H1 (cell line): Measurements from ENCODE around the gene TMEM125. TPM values are rescaled to one million over a fixed set of nuclear protein-coding genes. Genes with fewer than 3 reads are reported as not detected.

Experiments
- ATF3 ChIP-seq: IDR thresholded peaks from 2 replicates; pipeline ENCODE4 v1.6.1; 2011; ENCODE audit warnings: low read depth, mild to moderate bottlenecking, low read length; ENCODE audit not compliant: insufficient read depth
- CBX5 ChIP-seq: fragments of 300-800, 300-1000 bp; sonication (generic); IDR thresholded peaks from 2 replicates; pipeline ENCODE4 v1.7.1; 2016; ENCODE audit warnings: antibody characterized with exemption, low read length, low read depth
- FOSL1 ChIP-seq: IDR thresholded peaks from 2 replicates; pipeline ENCODE4 v1.6.1; 2011; ENCODE audit warnings: mild to moderate bottlenecking, low read depth, low read length, moderate library complexity; ENCODE audit not compliant: insufficient read depth
- HDAC2 ChIP-seq, 2 experiments: fragments of 300-600 bp in 1 of 2; sonication (generic) in 1 of 2; IDR thresholded peaks; 2 replicates each; pipeline ENCODE4 v1.6.1; 2011 to 2012; ENCODE audit warnings: low read depth in 2 of 2, low read length in 2 of 2, mild to moderate bottlenecking in 2 of 2, moderate library complexity in 2 of 2, borderline replicate concordance in 1 of 2, inconsistent platforms in 1 of 2
- RBBP5 ChIP-seq: IDR thresholded peaks from 2 replicates; pipeline ENCODE4 v1.7.1; 2012; ENCODE audit warnings: low read depth, mild to moderate bottlenecking, inconsistent platforms, low read length, moderate library complexity, borderline replicate concordance
- RFX5 ChIP-seq: IDR thresholded peaks from 2 replicates; pipeline ENCODE4 v1.6.1; 2011; ENCODE audit warnings: low read depth, low read length, improper control_type of control experiment, borderline replicate concordance
- SP4 ChIP-seq: IDR thresholded peaks from 2 replicates; pipeline ENCODE4 v1.6.1; 2012; ENCODE audit warnings: low read length, inconsistent platforms
- polyA plus RNA-seq, 7 experiments: library from polyadenylated mRNA; depleted of rRNA in 3 of 7; stranded (reverse) in 5 of 7; unstranded in 2 of 7; fragments of >200 nt in 5 of 7; fragments of 200-250 nt in 2 of 7; gene quantifications; 1 replicate in 5 of 7; 2 replicates in 1 of 7; 4 replicates in 1 of 7; pipeline versions ENCODE4 v1.2.1 to v1.2.3, GENCODE V29; 2011 to 2013; ENCODE audit warnings: missing spikeins in 2 of 7, mixed read lengths in 2 of 7
- total RNA-seq: library from RNA; stranded (reverse); fragmentation: NEBNext Ultra II Directional; extraction: Animal tissue kit (Norgen Biotek cat#: 25700); gene quantifications from 2 replicates; pipeline ENCODE4 v1.2.1, GENCODE V29; 2021
- TF ChIP-seq, protein P1 (sequence below): fragments of 300-600 bp; sonication (generic); IDR thresholded peaks from 2 replicates; pipeline ENCODE4 v1.7.1; 2012; ENCODE audit warnings: low read length, moderate library complexity, mild to moderate bottlenecking, inconsistent platforms; ENCODE audit not compliant: insufficient replicate concordance

Gene TMEM125
- total and polyA plus RNA-seq, 2 of the 8 experiments (the other 6 are each of a cell fraction or from before 2014, with no cell fraction given) = 26.5 to 46.7 TPM

DNA sequence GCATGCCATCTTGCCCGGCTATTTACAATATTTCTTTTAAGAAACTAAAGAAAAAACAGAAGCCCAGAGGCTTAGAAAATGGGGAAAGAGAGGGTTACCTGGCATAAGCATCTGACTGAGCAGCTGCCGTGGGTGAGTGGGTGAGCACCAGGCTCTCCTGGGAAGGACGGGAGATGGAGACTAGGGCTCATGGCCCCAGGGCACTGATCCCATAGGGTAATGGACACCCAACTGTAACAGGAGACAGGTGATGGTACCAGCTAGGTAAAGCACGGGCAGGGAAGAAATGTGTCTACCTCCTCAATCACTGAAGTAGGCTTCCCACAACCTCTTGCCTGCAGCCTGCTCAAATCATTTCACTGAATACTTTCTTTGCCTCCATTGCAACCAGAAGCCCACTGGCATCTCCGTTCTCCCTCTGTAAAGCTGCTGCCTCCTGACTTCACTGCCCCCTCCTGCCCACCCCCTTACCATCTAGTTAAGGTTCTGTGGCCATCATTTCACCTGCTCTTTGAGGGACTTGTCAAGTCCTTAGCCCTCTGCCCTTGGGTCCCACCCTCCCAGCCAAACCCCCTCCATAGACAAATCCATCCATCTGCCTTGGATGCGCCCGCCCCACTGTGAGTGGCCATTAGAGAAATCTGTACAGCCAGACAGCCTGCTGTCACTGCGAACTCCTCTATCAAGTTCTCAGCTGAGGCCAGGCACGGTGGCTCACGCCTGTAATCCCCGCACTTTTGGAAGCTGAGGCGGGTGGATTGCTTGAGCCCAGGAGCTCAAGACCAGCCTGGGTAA lies 6.2 kb downstream of the TMEM125 start (continued):
- TF ChIP-seq, protein P1, sequence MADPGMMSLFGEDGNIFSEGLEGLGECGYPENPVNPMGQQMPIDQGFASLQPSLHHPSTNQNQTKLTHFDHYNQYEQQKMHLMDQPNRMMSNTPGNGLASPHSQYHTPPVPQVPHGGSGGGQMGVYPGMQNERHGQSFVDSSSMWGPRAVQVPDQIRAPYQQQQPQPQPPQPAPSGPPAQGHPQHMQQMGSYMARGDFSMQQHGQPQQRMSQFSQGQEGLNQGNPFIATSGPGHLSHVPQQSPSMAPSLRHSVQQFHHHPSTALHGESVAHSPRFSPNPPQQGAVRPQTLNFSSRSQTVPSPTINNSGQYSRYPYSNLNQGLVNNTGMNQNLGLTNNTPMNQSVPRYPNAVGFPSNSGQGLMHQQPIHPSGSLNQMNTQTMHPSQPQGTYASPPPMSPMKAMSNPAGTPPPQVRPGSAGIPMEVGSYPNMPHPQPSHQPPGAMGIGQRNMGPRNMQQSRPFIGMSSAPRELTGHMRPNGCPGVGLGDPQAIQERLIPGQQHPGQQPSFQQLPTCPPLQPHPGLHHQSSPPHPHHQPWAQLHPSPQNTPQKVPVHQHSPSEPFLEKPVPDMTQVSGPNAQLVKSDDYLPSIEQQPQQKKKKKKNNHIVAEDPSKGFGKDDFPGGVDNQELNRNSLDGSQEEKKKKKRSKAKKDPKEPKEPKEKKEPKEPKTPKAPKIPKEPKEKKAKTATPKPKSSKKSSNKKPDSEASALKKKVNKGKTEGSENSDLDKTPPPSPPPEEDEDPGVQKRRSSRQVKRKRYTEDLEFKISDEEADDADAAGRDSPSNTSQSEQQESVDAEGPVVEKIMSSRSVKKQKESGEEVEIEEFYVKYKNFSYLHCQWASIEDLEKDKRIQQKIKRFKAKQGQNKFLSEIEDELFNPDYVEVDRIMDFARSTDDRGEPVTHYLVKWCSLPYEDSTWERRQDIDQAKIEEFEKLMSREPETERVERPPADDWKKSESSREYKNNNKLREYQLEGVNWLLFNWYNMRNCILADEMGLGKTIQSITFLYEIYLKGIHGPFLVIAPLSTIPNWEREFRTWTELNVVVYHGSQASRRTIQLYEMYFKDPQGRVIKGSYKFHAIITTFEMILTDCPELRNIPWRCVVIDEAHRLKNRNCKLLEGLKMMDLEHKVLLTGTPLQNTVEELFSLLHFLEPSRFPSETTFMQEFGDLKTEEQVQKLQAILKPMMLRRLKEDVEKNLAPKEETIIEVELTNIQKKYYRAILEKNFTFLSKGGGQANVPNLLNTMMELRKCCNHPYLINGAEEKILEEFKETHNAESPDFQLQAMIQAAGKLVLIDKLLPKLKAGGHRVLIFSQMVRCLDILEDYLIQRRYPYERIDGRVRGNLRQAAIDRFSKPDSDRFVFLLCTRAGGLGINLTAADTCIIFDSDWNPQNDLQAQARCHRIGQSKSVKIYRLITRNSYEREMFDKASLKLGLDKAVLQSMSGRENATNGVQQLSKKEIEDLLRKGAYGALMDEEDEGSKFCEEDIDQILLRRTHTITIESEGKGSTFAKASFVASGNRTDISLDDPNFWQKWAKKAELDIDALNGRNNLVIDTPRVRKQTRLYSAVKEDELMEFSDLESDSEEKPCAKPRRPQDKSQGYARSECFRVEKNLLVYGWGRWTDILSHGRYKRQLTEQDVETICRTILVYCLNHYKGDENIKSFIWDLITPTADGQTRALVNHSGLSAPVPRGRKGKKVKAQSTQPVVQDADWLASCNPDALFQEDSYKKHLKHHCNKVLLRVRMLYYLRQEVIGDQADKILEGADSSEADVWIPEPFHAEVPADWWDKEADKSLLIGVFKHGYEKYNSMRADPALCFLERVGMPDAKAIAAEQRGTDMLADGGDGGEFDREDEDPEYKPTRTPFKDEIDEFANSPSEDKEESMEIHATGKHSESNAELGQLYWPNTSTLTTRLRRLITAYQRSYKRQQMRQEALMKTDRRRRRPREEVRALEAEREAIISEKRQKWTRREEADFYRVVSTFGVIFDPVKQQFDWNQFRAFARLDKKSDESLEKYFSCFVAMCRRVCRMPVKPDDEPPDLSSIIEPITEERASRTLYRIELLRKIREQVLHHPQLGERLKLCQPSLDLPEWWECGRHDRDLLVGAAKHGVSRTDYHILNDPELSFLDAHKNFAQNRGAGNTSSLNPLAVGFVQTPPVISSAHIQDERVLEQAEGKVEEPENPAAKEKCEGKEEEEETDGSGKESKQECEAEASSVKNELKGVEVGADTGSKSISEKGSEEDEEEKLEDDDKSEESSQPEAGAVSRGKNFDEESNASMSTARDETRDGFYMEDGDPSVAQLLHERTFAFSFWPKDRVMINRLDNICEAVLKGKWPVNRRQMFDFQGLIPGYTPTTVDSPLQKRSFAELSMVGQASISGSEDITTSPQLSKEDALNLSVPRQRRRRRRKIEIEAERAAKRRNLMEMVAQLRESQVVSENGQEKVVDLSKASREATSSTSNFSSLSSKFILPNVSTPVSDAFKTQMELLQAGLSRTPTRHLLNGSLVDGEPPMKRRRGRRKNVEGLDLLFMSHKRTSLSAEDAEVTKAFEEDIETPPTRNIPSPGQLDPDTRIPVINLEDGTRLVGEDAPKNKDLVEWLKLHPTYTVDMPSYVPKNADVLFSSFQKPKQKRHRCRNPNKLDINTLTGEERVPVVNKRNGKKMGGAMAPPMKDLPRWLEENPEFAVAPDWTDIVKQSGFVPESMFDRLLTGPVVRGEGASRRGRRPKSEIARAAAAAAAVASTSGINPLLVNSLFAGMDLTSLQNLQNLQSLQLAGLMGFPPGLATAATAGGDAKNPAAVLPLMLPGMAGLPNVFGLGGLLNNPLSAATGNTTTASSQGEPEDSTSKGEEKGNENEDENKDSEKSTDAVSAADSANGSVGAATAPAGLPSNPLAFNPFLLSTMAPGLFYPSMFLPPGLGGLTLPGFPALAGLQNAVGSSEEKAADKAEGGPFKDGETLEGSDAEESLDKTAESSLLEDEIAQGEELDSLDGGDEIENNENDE = no peak
- TF ChIP-seq RBBP5 (no peak), CBX5 (no peak), RFX5 (no peak), HDAC2 (IDR thresholded peaks at IDR 0.05; ENCODE audit: borderline replicate concordance in 1 of 2, low read depth in 2 of 2, low read length in 2 of 2) (no peak), ATF3 (no peak), FOSL1 (no peak), SP4 (no peak)
